ENCODE measurements around the gene CCL24. TPM values are rescaled to one million over a fixed set of nuclear protein-coding genes. Genes with fewer than 3 reads are reported as not detected.
"Not testable (repeated sequence)": the region's sequence is repeated elsewhere in the genome, so short reads cannot be mapped to it uniquely, and the experiment has no call there.

Gene CCL24
- total and polyA plus RNA-seq, 11 donors: 0.18 to 0.77 (median 0.60) TPM; not detected in 8

- no peak for ATAC-seq
- TF ChIP-seq POLR2A (IDR thresholded peaks at IDR 0.05) (no peak), CTCF (IDR thresholded peaks at IDR 0.05) (no peak)
- Histone ChIP-seq H3K36me3 (no peaks in the 10 kb centered on the region), H3K4me1 (peaks cover 0 to 27% (median 6%) of the 10 kb centered on the region in 12 donors), H3K9me3 (no peaks in the 10 kb centered on the region), H3K27me3 (no peaks in the 10 kb centered on the region), H3K27ac (no peak overlapping the region), H3K4me3 (no peak overlapping the region)
- 58 to 64% (median 59%) methylated on average over 4 of the region's 4 CpGs for WGBS, 4 donors
- DNase-seq: no peak
- intact Hi-C loops (cut with DNase I): no loop called here
Observed at GRCh38 chr7:75798770-75799169, 14.8 kb downstream of the CCL24 start.

GRCh38 chr7:75796420-75796819 lies 17.2 kb downstream of the CCL24 start:
- H3K36me3 ChIP-seq: no peaks in the 10 kb centered on the region
- H3K4me1 ChIP-seq: peaks cover 0 to 27% (median 8%) of the 10 kb centered on the region in 12 donors
- no peak for ATAC-seq
- intact Hi-C loops (cut with DNase I): no loop called here
- TF ChIP-seq POLR2A (IDR thresholded peaks at IDR 0.05) (no peak), CTCF (IDR thresholded peaks at IDR 0.05) (no peak)
- no peaks in the 10 kb centered on the region for H3K27me3 ChIP-seq
- WGBS, 4 donors: 86 to 94% (median 89%) methylated on average over 6 of the region's 6 CpGs
- no peak overlapping the region for H3K4me3 ChIP-seq
- no peaks in the 10 kb centered on the region for H3K9me3 ChIP-seq
- H3K27ac ChIP-seq: peak overlapping the region in 4 of 12 donors; percentile 3 to 47 (median 40)
- no peak for DNase-seq

GRCh38 chr7:75795831-75796285 lies 17.7 kb downstream of the CCL24 start:
- intact Hi-C loops (cut with DNase I): no loop called here
- H3K27me3 ChIP-seq: no peaks in the 10 kb centered on the region
- H3K27ac ChIP-seq: peak overlapping the region in 4 of 12 donors; percentile 3 to 63 (median 44)
- ATAC-seq: peak; percentile 45 to 75 (median 57)
- peaks cover 0 to 27% (median 10%) of the 10 kb centered on the region in 12 donors for H3K4me1 ChIP-seq
- H3K4me3 ChIP-seq: no peak overlapping the region
- peak in 4 of 5 donors; percentile 33 to 79 (median 54) for DNase-seq
- TF ChIP-seq POLR2A (IDR thresholded peaks at IDR 0.05) (no peak), CTCF (IDR thresholded peaks at IDR 0.05) (no peak)
- no peaks in the 10 kb centered on the region for H3K9me3 ChIP-seq
- WGBS, 4 donors: 32 to 35% (median 33%) methylated on average over 6 to 9 of the region's 9 CpGs
- H3K36me3 ChIP-seq: no peaks in the 10 kb centered on the region

- H3K9me3 ChIP-seq: no peaks in the 10 kb centered on the region
- no peaks in the 10 kb centered on the region for H3K36me3 ChIP-seq
- DNase-seq: no peak
- intact Hi-C loops (cut with DNase I): no loop called here
- H3K4me1 ChIP-seq: peaks cover 0 to 27% (median 10%) of the 10 kb centered on the region in 12 donors
- WGBS, 4 donors: 90 to 92% (median 92%) methylated on average over 2 of the region's 2 CpGs
- H3K27ac ChIP-seq: no peak overlapping the region
- H3K27me3 ChIP-seq: no peaks in the 10 kb centered on the region
- H3K4me3 ChIP-seq: no peak overlapping the region
- no peak for TF ChIP-seq POLR2A (IDR thresholded peaks at IDR 0.05)
- TF ChIP-seq CTCF (IDR thresholded peaks at IDR 0.05): no peak
- ATAC-seq: no peak
Observed at GRCh38 chr7:75793676-75794075, 19.9 kb downstream of the CCL24 start.

GRCh38 chr7:75792567-75792966 lies 21.0 kb downstream of the CCL24 start:
- H3K4me3 ChIP-seq; intact Hi-C loops (cut with DNase I): not testable (repeated sequence)
- WGBS, 4 donors: 93 to 98% (median 96%) methylated on average over 5 of the region's 5 CpGs

More at GRCh38 chr7:75792567-75792966, 21.0 kb downstream of the CCL24 start:
- not testable (repeated sequence) for H3K36me3 ChIP-seq, H3K27me3 ChIP-seq, DNase-seq, H3K9me3 ChIP-seq, ATAC-seq
- Histone ChIP-seq H3K27ac (peak overlapping the region in 1 of 12 donors; percentile 54), H3K4me1 (peaks cover 0 to 27% (median 10%) of the 10 kb centered on the region in 12 donors)
